NCI-H1417 (cell line): ENCODE measurements around the gene ZKSCAN4.

Source experiments
- DNase-seq, 3 experiments: peaks; one replicate each; lab custom pipeline; 2025; lab: John Stamatoyannopoulos, UW

ZKSCAN4 gene

GRCh38 chr6:28248916-28249315, 3.2 kb downstream of the ZKSCAN4 start:
- no peak for DNase-seq

- no peak for DNase-seq
Measured at GRCh38 chr6:28245206-28245941, 6.7 kb downstream of the ZKSCAN4 start.

GRCh38 chr6:28243946-28244345, 8.1 kb downstream of the ZKSCAN4 start:
- no peak for DNase-seq

GRCh38 chr6:28240471-28240870, 11.6 kb downstream of the ZKSCAN4 start:
- no peak for DNase-seq

- no peak for DNase-seq
Measured at GRCh38 chr6:28239636-28240035, 12.4 kb downstream of the ZKSCAN4 start.

- DNase-seq: no peak
Measured at GRCh38 chr6:28235912-28236452, 16.1 kb downstream of the ZKSCAN4 start.

GRCh38 chr6:28232785-28233184, 19.3 kb downstream of the ZKSCAN4 start:
- DNase-seq: no peak

GRCh38 chr6:28226460-28226859, 25.6 kb downstream of the ZKSCAN4 start:
- no peak for DNase-seq

- DNase-seq: peak; percentile 81 to 92 (median 88)
Measured at GRCh38 chr6:28225056-28225834, 26.8 kb downstream of the ZKSCAN4 start, which contains the start of gene ZSCAN9. Gene ZSCAN9, plus strand, starts transcription at chr6:28225275. Its CDS starts 1,810 bp downstream, at chr6:28227085.

GRCh38 chr6:28224131-28225055, 27.7 kb downstream of the ZKSCAN4 start:
- no peak for DNase-seq

- DNase-seq: no peak
Measured at GRCh38 chr6:28220257-28221133, 31.6 kb downstream of the ZKSCAN4 start.

- peak; percentile 62 to 87 (median 79) for DNase-seq
Measured at GRCh38 chr6:28218312-28219248, 33.5 kb downstream of the ZKSCAN4 start.

- DNase-seq: no peak
Measured at GRCh38 chr6:28217890-28218289, 34.2 kb downstream of the ZKSCAN4 start.

GRCh38 chr6:28215425-28215824, 36.6 kb downstream of the ZKSCAN4 start:
- no peak for DNase-seq

- DNase-seq: no peak
Measured at GRCh38 chr6:28213213-28213523, 38.9 kb downstream of the ZKSCAN4 start.

- DNase-seq: peak; percentile 63 to 89 (median 68)
Measured at GRCh38 chr6:28212510-28213212, 39.4 kb downstream of the ZKSCAN4 start.

GRCh38 chr6:28211840-28212509, 40.1 kb downstream of the ZKSCAN4 start:
- DNase-seq: no peak

GRCh38 chr6:28209753-28210535, 42.1 kb downstream of the ZKSCAN4 start:
- no peak for DNase-seq
